GM21717 (cell line): ENCODE measurements around the gene NMNAT3.

Experiments used
- ATAC-seq: cut with Tn5 transposase; IDR thresholded peaks from one replicate; pipeline ENCODE4 v1.9.1; 2021; ENCODE audit warnings: mild to moderate bottlenecking, moderate library complexity; ENCODE audit not compliant: unreplicated experiment

The NMNAT3 gene

DNA sequence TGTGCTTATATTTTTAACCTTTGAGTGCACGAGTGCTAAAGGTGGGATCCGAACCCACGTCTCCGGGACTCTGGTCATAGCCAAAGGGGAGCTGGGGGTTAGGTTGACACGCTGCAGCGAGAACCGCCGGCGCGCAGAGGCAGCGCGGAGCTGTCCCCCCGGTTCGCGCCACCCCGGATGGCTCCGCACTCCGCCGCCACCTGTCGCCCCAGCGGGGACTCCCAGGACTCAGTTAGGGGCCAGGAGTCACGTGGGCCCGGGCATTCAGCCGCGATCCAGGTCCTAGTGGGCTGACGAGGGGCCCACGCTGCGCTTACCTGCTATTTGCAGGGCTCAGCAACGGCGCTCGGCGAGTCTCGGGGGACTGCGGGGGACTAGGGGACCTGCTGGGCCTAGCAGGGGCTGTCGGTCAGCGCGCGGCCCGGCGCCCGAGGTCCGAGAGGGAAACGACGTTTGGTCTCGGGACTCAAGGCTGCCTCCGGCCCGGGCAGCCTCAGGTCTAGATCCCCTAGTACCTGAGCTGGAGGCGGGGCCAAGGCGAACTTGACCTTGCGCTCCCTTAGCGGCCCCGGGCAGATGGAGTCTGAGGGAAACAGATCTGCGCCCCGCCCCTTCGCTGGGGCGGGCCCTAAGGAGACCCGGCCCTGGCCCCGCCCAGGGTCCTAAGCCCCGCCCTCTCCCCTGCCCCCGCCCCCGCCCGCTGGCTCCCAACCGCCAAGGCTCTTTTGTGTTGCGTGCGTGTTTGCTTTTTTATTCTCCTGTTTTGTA lies at the start of gene NMNAT3:
Gene NMNAT3 (minus strand): TSS at position 585 of the 768 bp plus-strand sequence. CDS start 50,248 bp downstream, outside the sequence.
- ATAC-seq, result peak; percentile 96

DNA sequence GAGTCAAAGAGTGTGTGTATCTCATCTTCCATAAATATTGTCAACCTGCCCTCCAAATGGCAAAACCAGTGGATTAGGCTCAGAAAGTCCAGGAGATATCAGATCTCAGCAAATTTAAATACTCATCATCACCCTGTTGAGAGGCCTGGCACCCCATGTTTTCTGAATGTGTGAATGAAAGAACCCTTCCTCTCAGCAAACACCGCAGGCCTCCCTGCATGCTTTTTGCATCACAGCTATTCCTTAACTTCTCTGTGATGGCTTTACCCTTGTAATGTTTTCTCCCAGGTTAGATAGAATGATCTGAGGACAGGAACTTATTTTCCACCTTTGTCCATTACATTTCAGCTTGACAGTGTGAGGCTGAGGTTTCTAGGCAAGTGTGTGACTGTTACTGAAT lies 43.6 kb upstream of the NMNAT3 start:
- no peak for ATAC-seq

DNA sequence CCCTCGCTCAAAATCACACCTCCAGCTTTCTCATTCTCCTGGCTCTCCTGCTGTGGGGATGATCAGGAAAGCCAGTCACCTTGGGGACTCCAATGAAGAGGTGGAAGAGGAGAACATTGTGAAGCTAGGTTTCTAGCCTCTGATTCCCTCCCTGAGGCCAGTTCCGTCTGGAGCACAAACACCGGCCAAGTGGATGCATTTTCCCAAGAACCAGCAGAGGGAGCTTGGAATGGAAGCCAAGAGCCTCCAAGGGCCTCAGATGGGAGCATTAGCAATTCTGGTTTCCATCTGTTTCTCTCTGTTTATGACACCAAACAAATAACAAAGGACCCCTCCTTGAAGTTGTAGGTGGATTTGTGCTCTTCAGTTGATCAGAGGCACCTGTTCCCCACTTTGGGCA lies 40.6 kb upstream of the NMNAT3 start:
- ATAC-seq, result no peak

DNA sequence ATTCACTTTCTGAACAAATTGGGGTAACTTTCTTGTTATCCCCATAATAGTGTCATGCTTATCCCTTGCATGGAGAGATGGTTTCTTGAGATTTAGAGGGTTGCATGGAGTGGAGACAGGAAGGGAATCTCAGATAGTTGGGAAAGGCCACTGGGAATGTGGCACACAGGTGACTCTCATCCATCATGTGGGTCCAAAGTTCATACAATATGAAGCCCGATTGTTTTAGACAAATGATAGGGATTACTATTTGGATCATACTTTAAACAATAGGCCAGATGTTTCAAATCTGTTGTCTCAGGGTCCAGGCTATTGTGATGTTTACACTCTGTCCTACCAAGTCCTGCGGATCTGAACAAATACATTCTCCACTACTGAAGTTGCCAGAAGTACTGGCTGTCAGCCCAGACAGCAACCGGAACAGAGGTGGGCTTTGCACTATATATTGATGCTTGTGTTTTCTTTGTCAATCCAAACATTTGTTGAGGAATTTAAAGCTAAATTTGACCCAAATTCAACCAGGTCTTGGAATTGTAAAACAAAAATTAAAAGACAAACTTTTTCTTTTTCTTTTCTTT lies 39.2 kb upstream of the NMNAT3 start:
- ATAC-seq, result no peak

DNA sequence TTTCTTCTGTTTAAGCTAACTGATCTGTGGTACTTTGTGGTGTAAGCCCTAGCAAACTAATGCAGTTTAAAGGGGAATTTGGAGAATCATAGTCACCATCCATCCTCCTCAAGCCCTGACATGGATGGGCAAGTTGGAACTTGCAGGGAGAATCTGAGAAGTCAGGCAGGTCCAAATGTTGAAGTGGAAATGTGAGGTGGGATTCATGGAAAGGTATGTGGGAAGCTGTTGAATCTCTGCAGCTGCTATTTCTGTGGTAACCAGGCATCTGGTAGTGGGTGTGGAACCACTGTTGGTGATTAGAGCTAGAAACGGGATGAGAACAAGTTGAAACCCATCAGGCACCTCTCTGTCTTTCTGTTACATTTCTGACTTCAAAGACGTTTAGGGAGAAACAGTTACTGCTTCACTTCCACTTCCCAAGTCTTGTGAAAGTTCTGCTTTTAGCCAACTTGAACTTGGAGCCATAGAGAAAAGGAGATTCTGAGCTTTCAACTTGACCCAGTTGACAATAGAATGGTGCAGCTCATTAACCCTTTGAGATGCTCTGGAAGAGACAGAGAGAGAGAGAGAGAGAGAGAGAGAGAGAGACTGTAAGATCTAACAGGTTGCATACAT lies 38.1 kb upstream of the NMNAT3 start:
- no peak for ATAC-seq

DNA sequence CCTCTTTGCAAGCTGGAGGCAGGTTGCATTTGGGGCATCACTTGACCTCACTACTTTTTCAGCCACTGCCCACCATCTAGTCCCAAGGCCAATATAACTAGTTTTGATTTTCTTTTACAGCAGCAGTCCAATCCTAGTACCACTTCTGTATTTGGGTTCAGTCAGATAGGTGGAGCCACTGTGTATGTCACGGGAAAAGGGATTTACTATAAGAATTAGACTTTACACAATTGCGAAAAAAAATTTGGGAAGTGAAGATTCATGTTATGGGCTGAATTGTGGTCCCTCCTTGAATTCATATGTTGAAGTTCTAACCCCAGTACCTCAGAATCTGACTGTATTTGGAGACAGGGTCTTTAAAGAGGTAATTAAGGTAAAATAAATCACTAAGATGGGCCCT lies 37.4 kb upstream of the NMNAT3 start:
- ATAC-seq, result no peak

DNA sequence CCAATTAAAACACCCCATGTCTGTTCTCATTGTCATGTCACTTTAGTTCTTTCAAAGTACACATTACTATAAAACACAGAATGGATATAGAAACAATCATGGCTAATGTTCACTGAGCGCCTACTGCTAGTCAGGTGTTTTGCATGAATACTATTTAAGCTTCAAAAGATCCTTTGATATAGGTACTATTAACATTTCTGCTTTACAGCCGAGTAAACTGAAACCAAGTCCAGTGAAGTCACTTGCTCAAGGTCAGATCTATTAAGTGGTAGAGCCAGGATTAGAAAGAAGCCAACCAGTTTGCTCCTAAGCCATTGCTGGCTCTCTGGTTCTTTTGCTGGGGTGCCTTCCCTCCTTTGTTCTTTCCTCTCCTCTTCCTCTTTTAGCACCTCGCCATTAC lies 32.4 kb upstream of the NMNAT3 start:
- ATAC-seq, result no peak

DNA sequence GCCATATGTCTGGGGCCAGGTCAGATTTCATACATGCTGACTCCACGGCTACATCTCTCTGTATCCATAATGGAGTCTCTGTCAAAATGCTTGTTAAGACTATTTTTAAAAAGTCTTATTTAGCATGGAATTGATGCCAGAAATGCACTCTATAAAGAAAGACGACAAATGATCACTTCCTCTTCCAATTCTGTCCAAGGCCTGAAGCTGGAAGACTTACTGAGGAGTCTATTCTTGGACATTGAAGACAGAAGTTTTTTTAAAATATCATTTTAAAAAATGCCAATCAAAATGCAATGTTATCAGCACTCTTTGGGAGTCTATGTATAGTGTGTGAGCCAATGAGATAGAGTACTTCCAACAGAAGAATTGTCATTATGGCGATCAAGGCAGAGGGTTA lies 27.9 kb upstream of the NMNAT3 start:
- no peak for ATAC-seq

DNA sequence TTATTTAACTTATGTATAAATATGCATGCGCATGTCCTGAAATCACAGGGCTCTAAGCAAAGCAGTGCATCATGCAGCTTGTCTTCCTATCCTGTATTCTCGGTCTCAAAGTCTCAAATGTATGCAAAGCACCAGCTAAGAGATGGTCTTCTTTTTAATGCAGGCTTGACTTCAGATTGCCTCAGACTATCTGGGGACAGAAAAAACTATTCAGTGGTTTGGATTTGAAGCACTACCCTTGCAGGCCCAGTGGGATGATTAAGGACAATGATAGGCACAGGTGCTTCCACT lies 18.5 kb upstream of the NMNAT3 start:
- no peak for ATAC-seq

DNA sequence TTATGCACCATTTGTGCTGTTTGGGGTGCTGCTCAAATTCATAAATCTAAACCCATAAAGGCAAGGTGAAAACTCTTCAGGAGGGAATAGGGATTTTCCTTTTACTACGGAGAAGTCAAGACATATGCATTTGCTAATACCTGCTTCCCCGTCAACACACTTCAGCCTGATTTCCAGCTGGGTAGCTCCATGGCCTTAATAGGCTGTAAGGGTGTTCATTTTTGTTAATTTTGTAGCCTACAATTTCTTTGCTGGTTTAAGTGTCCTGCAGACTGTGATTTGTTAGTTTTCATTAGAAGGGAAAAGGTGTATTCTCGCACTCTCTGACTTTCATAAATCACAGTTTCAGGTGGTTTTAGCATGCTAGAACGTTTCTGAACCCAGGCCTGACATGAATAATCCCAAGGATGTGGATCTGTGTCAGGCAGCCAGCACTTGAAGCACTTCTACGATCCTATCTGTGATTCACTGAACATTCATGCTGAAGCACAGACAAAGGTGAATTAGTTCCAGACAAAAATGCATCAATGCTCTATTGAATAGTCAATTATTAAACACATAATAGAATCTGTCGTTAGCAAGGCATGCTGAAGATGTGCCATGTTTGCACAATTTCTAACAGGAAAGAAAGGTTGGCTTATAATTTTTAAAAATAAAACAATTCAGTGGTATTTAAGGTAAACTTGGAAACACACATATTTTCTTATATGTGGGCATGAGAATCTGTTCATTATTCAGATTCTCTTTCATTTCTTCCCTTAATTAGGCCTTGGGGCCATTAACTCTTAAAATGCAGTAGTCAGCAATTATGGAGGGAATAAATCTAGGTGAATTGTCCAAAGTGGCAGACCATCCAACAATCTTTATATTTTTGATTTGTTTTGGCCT lies 17.9 kb upstream of the NMNAT3 start:
- ATAC-seq, result no peak

DNA sequence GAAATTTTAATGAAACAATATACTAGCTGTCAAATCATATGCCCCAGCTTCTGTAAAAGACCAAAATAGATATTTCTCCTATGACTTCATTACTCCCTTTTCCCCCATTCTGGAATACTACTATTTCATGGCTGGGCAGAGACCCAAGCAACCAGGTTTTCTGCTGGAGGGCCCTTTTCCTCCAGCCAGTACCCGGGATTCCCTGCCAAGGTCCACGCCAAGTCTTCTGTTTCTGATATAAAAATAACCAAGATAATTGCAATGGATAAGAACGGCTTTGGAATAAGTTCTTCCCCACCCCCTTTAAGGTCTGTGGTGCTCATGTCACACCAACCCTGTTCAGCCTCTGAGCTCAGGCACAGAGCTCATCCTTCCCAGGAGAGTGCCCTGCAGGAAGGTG lies 17.2 kb upstream of the NMNAT3 start:
- no peak for ATAC-seq

DNA sequence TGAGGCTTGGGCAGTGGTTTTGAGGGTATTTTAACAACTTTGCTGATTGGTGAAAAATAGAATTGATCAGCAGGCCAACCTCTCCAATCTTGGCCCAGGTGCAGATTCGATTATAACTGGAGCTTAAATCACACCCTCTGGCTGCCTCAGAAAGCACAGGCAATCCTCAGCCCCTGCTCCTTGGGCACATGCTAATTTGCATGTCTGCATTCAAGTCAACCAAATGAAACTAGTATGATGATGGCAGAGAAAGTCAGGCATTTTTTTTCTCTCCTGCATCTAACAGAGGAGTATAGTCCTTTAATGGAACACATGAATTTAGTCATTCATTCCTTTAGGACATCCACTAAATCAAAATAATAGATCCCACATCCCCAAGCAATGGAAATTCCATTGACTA lies 16.8 kb upstream of the NMNAT3 start:
- ATAC-seq, result no peak

DNA sequence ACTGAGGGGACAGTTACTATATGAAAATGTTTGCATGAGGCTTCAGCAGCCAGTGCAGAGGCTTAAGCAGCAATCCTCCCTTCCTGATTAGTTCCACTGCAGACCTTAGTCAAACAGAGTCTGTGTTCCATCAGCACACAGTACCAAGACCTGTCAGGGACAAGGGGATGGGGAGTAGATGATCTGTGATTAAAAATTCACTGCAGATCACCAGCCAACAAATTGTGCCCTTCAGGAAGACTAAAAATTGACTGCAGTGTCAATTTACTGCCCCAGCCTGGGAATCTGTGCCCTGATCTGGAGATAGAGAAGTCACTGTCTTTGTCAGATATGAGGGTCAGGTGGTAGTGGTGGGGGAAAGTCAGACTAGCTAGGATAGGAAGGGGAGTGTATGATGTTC lies 13.8 kb upstream of the NMNAT3 start:
- ATAC-seq, result no peak

DNA sequence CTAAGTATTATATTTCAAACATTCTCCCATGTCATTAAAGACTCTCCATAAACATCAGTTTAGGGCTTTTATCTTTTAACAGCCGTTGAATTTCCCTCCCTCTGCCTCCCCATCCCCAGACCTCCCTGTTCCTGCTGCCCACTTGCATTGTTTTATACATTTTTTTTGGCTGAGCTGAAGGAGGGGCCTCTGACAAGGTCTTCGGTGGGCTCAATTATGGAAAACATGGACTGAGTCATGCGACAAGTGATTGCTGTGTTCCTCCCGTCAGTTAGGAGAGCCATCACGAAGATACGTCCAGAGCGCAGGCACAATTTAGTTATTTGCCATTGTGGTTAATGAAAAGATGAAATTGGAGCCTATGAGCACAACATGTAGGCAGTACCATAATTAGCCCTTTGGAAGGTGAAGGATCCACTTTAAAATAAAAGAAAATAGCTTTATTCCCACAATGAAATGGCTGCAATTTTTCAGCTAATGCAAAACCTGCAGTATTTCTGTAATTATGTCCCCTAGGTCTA lies 12.0 kb upstream of the NMNAT3 start:
- ATAC-seq, result no peak

DNA sequence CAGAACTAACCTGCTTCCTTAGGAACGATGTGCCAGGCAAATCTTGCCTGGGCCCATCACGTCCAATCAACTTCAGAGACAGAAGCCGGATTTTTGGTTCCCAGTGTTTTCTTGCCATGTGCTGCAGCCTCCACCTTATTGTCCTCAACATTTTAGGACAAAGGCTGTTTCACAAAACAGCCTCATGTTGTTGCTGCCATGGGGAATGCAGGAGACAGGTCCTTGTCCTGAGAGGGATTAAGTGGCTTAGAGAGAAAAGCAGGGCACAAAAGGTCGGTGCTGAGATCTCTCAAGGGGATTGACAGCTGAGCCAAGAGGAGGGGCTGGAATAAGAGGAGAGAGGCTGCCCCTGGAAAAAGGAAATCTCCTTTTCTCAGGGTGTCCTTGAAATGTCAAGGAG lies 11.3 kb upstream of the NMNAT3 start:
- no peak for ATAC-seq

DNA sequence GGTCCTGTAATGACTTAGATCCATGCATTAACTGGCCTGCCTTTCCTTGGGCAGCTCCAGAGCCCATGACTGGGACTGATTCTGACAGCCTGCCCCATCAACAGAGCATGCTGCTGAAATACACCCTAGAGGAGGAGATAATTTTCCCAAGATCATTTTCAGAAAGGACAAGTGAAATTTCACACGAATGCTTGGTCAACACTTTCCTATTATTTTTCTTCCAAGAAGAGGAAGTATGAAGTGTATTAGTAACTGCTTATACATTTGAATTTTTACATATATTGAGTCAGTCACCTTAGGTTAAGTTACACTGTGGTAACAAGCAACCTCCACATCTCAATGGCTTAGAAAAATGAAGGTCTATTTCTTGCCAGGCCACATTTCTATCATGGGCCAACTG lies 9.7 kb upstream of the NMNAT3 start:
- no peak for ATAC-seq

DNA sequence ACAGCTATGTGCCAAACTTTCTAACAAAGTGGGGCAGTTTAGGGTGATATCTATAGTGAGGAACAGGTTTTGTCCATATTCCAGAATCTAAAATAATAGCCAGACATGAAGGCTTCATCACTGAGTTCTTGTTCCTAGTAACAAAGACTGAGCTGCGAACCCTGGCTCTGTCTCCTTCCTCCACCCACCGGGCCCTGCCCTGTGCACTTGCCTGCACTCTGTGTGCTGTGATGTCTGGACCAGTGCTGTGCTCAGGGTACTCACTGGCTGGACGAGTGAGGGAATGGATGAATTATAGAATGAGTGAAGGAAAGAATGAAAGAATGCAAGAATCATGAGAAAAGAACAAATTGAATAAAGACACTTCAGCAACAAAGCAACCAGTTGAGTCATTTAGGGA lies 8.9 kb upstream of the NMNAT3 start:
- no peak for ATAC-seq

DNA sequence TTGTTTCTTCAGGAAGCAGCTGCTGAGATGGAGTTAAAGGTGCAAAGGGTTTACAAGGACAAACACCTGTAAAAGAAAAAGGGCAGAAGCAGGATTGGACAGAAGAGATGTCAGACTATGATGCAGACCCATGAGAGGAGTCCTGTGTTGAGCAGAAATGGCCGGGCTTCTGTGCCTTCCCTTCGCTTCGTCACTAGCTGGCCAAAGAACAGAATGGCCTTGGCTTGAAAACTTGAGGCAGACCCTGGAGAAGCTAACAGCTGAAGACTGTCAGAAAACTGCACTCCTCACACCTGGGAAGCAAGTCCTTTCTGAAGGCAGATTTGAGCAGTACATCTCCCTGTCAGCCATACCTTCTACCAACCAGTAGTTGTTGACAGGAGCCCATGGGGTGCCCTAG lies 8.4 kb upstream of the NMNAT3 start:
- ATAC-seq, result no peak

DNA sequence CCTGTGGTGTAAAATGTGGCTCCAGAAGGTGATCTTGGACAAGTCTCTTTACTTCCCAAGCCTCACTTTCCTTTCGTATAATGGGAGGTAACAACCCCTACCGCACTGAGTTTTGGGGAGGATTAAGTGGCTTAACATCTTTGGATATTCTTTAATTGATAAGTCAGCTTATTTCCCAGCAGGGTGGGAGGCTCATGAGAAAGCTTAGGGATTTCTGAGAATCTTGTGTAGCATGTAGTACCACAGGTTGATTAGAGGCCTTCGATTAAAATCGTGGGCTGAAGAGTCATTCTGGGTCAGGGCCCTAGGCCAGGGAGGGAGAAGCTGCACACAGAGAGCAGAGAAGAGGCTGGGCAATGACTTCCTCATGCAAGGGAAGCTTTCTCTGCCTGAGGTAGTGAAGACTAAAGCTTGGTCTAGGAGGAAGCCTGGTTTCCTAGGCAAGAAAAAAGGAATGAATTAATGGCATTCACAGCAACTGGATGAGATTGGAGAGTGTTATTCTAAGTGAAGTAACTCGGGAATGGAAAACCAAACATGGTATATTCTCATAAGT lies 1.5 kb upstream of the NMNAT3 start:
- no peak for ATAC-seq

DNA sequence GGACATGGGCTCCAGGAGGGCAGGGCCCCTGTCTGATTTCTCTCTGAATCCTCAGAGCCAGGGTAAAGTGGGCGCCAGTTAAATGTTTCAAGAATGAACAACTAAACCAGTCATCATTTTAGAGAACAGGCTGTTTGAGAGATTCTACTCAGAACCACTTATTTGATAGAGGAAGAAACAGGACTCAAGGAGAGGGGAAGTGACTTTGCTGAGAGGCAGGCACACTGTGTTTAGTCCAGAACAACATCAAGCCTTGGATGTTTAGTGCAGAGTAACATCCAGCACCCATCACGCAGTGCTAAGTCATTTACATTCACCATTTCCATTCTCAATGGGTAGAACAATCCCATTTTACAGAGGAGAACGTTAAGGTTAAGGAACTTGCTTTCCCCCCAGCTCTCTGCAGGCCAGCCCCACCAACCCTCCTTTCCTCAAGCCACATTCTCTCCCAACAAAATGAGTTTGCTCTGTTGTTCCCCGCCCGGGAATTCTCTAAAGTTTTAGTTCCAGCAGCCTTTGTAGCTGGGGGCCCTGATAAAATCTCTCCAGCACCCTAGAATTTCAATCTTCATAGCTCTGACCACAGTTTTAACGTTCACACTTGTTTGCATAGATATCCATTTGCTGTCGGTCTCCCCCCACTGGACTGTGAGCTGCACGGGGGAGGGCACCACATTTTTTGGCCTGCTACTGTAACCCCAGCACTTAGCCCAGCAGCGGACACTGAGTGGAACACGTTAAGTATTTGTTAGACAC lies 962 bp downstream of the NMNAT3 start:
- ATAC-seq, result no peak
